GM19043 (cell line): Measurements from ENCODE around the gene HGD.
"Not testable (repeated sequence)": the region's sequence is repeated elsewhere in the genome, so short reads cannot be mapped to it uniquely, and the experiment has no call there.

Experiments used
- ATAC-seq: cut with Tn5 transposase; IDR thresholded peaks from one replicate; pipeline ENCODE4 v1.9.1; 2021; ENCODE audit warnings: low read depth; ENCODE audit not compliant: unreplicated experiment

Gene HGD

DNA sequence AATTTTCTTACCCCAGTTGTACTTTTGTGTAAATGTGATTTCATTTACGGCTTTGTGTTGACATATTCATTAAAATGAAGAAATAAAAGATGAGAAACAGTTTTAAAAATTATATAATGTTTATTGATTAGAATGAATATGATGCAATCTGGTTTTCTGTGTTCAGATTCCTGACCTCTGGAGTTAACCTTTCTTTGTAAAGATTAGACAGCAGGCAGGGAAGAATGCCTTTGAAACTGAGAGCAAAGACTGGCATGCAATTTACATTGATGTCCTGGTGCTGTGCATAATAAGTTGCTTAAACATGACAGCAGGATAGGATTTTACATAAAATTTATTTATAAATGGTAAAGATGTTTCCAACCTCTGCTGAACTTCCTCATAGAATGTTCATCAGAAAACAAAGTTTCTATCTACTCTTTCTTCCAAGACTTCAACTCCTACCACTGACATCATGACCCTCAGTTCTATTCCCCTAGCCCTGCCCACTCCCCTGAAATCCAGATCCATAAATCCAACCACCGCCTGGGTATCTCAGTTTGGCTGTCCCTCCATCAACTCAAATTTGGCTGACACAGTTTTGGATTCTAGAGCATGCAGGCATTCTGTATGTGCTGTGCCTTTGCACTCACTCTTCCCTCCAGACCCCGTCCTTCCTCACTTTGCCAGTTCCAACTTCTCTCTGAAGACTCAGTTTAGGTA lies 1.7 kb downstream of the HGD start:
- ATAC-seq, result no peak

DNA sequence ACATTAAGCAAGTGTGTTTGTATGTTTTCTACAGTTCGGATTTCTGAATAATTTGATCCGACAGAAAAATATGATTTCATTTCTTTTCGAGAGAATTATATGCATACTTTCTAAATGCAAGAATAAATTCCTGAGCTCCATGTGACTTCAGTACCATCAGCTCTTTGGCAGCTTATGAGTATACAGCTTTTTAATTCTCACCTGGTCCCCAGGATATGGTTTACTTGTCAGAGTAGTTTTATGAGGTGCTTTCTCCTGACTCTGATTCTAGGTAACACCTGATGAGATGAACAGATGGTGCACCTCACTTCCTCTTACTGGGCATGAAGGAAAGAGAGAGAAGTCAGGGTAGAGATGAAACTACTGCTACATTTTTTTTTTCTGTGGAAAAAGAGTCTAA lies 3.1 kb downstream of the HGD start:
- peak; percentile 37 for ATAC-seq

DNA sequence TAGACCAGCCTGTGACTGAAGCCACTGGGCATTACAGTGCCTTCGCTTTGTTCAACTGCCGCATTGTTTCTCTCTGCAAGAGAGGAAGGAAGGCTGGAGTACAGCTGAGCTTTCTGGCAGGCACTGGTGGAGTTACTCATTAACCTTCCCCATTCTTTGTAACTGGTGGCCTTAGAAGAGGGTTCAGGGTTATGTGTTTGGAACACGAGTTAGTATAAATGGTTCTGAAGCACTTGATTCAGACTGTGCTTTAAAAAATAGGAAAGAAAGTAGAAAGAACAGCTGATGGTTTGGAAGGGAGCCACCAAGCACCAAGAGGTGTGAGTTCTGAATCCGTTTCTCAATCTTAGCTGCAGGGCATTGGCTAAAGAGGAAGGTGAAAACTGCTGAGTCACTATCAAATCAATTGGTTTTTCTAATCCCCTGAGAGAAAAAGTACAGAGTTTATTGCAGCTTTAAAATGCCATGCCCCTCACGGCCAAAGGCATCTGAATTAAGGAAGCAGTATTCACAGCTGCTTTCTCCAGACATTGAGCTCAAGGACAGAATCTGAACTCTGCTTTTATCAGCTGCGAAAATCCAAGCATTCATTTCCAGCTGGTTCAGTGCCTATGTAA lies 3.6 kb downstream of the HGD start:
- peak; percentile 89 for ATAC-seq

- ATAC-seq, result not testable (repeated sequence)
Observed at GRCh38 chr3:120677193-120677592, 4.8 kb downstream of the HGD start.

- ATAC-seq, result no peak
Observed at GRCh38 chr3:120673116-120673515, 8.9 kb downstream of the HGD start.

DNA sequence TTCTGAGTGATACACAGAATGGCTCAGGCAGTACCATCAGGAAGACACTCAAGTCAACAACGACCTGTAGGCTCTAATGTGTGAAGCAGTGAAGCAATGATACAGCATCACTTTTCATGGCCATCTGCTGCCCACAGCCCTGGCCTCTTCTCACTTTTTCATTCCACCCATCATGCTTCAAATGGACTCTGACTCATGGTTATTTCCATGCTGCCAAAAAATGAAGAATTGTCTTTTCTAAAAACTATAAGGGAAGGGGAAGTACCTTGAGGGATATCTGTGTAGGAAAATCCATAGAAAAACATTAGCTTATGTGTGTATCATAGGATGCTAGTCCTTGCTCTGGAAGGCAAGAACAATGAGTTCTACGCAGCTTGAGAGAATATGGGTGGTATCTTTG lies 11.5 kb downstream of the HGD start:
- no peak for ATAC-seq

GRCh38 chr3:120664926-120665325 lies 17.1 kb downstream of the HGD start:
- no peak for ATAC-seq

- ATAC-seq, result no peak
Observed at GRCh38 chr3:120661945-120662344, 20.1 kb downstream of the HGD start.

DNA sequence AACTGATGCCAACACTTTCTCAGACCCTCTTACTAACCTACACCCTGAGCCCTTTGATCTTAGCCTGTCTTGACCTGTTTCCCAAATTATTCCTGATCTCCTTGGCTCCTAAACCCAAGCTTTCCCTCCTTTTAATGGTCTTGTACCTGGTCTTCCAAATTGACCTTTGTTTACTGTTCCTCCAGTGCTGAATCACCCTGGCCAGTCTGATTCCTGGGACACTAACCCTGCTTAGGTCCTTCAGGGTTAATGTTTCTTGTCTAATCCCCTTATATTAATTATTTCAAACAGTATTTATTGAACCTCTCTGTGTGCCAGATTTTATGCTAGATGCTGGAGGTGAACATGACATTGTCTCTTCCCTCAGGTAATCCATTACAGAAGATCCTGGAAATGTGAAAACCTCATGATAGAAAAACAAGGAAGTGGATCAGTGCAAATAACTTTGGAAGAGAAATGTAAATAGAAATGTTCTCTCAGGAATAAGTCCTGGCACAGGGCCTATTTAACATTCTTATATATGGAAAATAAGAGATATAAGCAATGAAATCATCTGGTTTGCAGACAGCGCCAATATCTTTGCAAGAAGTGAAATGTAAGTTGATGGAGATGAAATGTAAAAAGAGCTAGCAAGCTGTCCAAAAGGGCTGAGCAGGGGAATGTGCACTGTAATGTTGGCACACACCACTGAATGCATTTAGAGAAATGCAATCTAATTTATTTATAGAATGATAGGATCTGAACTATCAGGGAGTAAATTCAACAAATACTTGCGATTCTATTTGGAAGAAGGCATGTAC lies 20.7 kb downstream of the HGD start:
- no peak for ATAC-seq

DNA sequence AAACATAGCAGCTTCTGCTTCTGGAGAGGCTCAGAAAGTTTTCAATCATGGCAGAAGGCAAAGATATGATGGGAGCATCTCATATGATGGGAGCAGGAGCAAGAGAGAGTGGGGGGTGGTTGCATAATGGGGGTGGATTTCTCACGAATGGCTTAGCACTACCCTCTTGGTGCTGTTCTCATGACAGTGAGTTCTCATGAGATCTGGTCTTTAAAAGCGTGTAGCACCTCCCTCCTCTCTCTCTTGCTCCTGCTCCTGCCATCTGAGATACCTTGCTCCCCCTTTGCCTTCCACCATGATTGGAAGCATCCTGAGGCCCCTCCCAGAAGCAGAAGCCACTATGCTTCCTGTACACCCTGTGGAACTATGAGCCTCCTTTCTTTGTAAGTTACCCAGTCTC lies 22.2 kb downstream of the HGD start:
- ATAC-seq, result no peak

- no peak for ATAC-seq
Observed at GRCh38 chr3:120659285-120659684, 22.8 kb downstream of the HGD start.

GRCh38 chr3:120652896-120653545 lies 29.0 kb downstream of the HGD start:
- ATAC-seq, result no peak

DNA sequence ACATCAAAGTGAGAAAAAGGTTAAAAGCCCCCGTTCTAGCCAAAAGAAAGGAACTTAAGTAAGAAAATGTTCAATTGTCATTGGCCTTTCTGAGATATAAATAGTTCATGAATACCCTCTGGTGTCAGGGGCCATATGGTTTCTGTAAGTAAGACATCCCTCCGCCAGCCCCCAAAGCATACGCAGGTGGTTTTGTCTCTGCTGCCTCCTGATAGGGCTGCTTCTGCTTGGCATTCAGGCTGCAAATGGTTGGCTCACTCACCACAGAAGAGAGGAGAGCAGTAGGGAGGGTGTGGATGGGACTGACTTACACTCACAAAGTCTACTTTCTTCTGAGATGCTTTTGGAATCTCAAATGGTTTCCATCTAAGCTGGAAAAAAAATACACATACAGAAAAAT lies 29.8 kb downstream of the HGD start:
- ATAC-seq, result no peak

- no peak for ATAC-seq
Observed at GRCh38 chr3:120650311-120650710, 31.7 kb downstream of the HGD start.

- ATAC-seq, result no peak
Observed at GRCh38 chr3:120649830-120650233, 32.2 kb downstream of the HGD start.

DNA sequence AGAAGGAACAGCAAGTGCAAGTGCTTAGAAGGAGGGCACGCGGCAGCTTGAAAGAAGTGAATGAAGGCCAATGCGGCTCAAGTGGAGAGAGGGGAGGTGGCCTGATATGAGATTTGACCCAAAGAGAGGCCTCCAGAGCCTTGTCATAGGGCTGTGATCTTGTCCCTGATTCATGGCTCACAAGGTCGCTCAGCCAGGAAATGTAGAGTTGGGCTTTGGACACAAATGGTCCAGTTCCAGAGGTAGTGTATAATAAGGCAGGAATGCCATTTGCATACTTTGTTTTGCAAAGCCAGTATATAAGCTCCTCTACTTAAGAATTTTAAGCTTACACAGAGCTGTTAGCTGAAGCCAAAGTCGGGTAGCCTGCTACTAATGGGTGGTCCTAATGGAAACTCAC lies 33.7 kb downstream of the HGD start:
- no peak for ATAC-seq

DNA sequence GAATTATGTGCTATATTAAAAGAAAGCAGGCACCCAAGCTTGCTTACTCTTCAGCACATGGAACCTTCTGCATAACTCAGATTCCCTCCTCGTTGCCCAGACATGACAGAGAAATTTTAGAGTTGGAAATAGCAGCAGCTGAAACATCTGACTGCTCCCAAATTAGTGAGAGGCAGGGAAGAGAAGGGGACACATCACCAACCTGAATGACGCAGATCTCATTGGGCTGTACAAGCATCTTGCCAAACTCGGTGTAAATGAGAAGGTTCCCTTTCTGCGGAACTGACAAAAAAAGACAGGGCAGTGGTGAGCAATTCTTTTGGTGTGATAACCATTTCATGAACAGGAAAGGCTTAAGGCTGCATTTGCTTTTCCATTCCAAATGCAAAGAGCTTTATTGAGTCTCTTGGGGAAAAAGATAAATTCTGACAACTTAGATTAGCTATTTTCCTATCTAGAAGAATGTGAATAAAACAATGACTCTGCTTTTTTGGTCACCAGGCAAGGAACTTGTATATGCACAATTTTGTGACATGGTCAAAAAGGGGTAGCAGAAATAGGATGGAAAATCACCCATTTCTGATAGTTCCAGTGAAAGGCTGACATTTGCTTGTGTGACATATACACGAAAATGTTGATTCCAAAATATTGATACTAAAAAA lies 35.1 kb downstream of the HGD start:
- no peak for ATAC-seq

DNA sequence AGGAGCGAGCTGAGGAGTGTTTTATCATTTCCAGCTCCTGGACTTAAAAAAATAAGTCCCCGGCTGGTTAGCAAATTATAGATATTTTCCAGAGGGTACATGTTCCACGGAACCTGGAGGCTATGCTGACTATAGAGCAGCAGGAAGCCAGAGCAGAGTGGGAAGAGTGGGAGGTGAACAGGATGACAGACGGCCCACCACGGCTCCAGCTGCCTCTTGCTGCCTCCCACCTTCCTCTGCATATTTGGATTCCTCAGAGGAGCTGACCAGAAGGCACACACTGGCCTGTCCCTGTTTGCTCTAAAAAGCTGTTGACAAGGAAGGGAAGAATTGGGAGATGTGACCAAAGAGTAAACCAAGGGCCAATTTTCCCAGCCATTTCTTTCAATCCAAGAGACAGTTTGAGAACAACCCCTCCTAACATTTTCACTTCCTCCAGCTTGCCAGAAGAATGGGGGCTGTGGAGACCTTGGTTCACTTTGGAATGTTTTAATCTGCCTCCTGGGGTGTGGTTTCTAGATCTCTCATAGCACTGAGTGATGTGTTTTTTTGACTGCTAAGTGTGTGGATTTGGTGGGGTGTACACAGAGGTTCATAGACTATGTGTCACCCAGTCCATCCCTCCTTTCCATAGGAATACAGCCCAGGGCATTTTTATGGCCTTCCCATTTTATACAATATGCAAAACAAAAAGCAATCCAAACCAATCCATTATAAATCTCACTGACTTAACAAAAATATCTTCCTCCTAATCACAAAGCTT lies 36.8 kb downstream of the HGD start:
- ATAC-seq, result no peak

- ATAC-seq, result no peak
Observed at GRCh38 chr3:120642368-120642948, 39.6 kb downstream of the HGD start.
